HG03045 (cell line): Measurements from ENCODE around the gene NOP53.
"Not testable (repeated sequence)": the region's sequence is repeated elsewhere in the genome, so short reads cannot be mapped to it uniquely, and the experiment has no call there.

Experiments
- ATAC-seq: cut with Tn5 transposase; IDR thresholded peaks from one replicate; pipeline ENCODE4 v1.9.1; 2021; ENCODE audit warnings: mild to moderate bottlenecking, moderate library complexity; ENCODE audit not compliant: unreplicated experiment

The NOP53 gene

GRCh38 chr19:47802521-47803043, 57.2 kb downstream of the NOP53 start:
- no peak for ATAC-seq

- ATAC-seq, result not testable (repeated sequence)
Measured at GRCh38 chr19:47803148-47803547, 57.8 kb downstream of the NOP53 start.

GRCh38 chr19:47803671-47804070, 58.3 kb downstream of the NOP53 start:
- not testable (repeated sequence) for ATAC-seq

- not testable (repeated sequence) for ATAC-seq
Measured at GRCh38 chr19:47804451-47804850, 59.1 kb downstream of the NOP53 start, which contains the start of gene TPRX1. TPRX1 (minus strand) TSS chr19:47804551; CDS start chr19:47804539, 12 bp downstream.

GRCh38 chr19:47805313-47805712, 60.0 kb downstream of the NOP53 start:
- no peak for ATAC-seq

GRCh38 chr19:47806435-47806834, 61.1 kb downstream of the NOP53 start:
- ATAC-seq, result no peak
